IMR-90 (cell line): Measurements from ENCODE around the gene SLC16A1. TPM values are rescaled to one million over a fixed set of nuclear protein-coding genes. Genes with fewer than 3 reads are reported as not detected.

Source experiments
- ATAC-seq: fragments of 200-7000 bp; cut with Tn5 transposase; 2 replicates; pipeline ENCODE4 v1.9.1; 2020; ENCODE audit warnings: low read depth, mild to moderate bottlenecking, moderate library complexity
- BruUV-seq: library from RNA; stranded (reverse); fragments of 400-500 nt; replicated peaks from 2 replicates; lab custom pipeline; 2021; lab: Mats Ljungman, UMichigan
- CTCF ChIA-PET: fragments of 300-600 bp; formaldehyde crosslinking; extraction: SDS; loops from one replicate; lab custom pipeline; 2021; ENCODE audit warnings: antibody characterized with exemption; lab: Yijun Ruan, JAX
- POLR2A ChIA-PET: fragments of 300-600 bp; sonication (Branson Sonifier 250); formaldehyde crosslinking; loops from one replicate; lab custom pipeline; 2022; ENCODE audit warnings: antibody characterized with exemption; ENCODE audit not compliant: unreplicated experiment; lab: Charles Lee
- DNase-seq: peaks from one replicate; pipeline ENCODE4 v3.0.0; 2013
- H2AFZ ChIP-seq: replicated peaks from 2 replicates; pipeline ENCODE3; 2013; ENCODE audit warnings: low read length, mild to moderate bottlenecking; ENCODE audit not compliant: poor library complexity
- H2AK5ac ChIP-seq: 2 replicates; pipeline ENCODE4 v1.6.1; 2013; ENCODE audit warnings: low read depth, low read length, inconsistent platforms
- H2AK9ac ChIP-seq: replicated peaks from 2 replicates; pipeline ENCODE3; 2013; ENCODE audit warnings: mild to moderate bottlenecking, low read depth, low read length, moderate library complexity; ENCODE audit not compliant: poor library complexity
- H2BK120ac ChIP-seq: 2 replicates; pipeline ENCODE4 v1.6.1; 2013; ENCODE audit warnings: low read depth, low read length, inconsistent platforms
- H2BK15ac ChIP-seq: 3 replicates; pipeline ENCODE4 v1.6.1; 2013; ENCODE audit warnings: low read depth, low read length, inconsistent platforms
- H2BK20ac ChIP-seq: 2 replicates; pipeline ENCODE4 v1.6.1; 2013; ENCODE audit warnings: low read depth, mild to moderate bottlenecking, inconsistent platforms, low read length, moderate library complexity
- H2BK5ac ChIP-seq: 2 replicates; pipeline ENCODE4 v1.6.1; 2013; ENCODE audit warnings: mild to moderate bottlenecking, low read depth, low read length, inconsistent platforms; ENCODE audit not compliant: poor library complexity, severe bottlenecking
- H3K14ac ChIP-seq: replicated peaks from 2 replicates; pipeline ENCODE4 v1.6.1; 2013; ENCODE audit warnings: low read depth, low read length, inconsistent platforms
- H3K18ac ChIP-seq: 2 replicates; pipeline ENCODE4 v1.6.1; 2013; ENCODE audit warnings: low read depth, low read length, control low read depth
- H3K23ac ChIP-seq: 2 replicates; pipeline ENCODE4 v1.6.1; 2013; ENCODE audit warnings: low read depth, low read length, inconsistent platforms
- H3K27ac ChIP-seq: 2 replicates; pipeline ENCODE4 v1.5.1; 2013; ENCODE audit warnings: mild to moderate bottlenecking, control low read depth, low read length; ENCODE audit not compliant: insufficient read depth
- H3K27me3 ChIP-seq: 2 replicates; pipeline ENCODE4 v1.6.1; 2013; ENCODE audit warnings: low read length; ENCODE audit not compliant: control insufficient read depth, insufficient read depth
- H3K36me3 ChIP-seq: 2 replicates; pipeline ENCODE4 v1.6.1; 2013; ENCODE audit warnings: low read length, mixed read lengths; ENCODE audit not compliant: control insufficient read depth, insufficient read depth
- H3K4ac ChIP-seq: 2 replicates; pipeline ENCODE4 v1.6.1; 2013; ENCODE audit warnings: low read depth, low read length, inconsistent platforms
- H3K4me1 ChIP-seq: 2 replicates; pipeline ENCODE4 v1.6.1; 2013; ENCODE audit warnings: low read length, mixed read lengths; ENCODE audit not compliant: control insufficient read depth, insufficient read depth
- H3K4me2 ChIP-seq: 2 replicates; pipeline ENCODE4 v1.6.1; 2013; ENCODE audit warnings: low read depth, mild to moderate bottlenecking, control low read depth, low read length, moderate library complexity
- H3K4me3 ChIP-seq: 2 replicates; pipeline ENCODE4 v1.5.1; 2013; ENCODE audit warnings: low read depth, mild to moderate bottlenecking, control low read depth, low read length, moderate library complexity; ENCODE audit not compliant: insufficient read depth
- H3K56ac ChIP-seq: 2 replicates; pipeline ENCODE4 v1.6.1; 2013; ENCODE audit warnings: low read length, inconsistent platforms; ENCODE audit not compliant: insufficient read depth; ENCODE audit errors: extremely low read depth
- H3K79me1 ChIP-seq, 2 experiments: 2 replicates each; pipeline ENCODE4 v1.6.1; 2013; ENCODE audit warnings: low read length in 2 of 2, inconsistent platforms in 1 of 2, low read depth in 1 of 2
- H3K9ac ChIP-seq: 2 replicates; pipeline ENCODE4 v1.6.1; 2013; ENCODE audit warnings: low read depth, low read length, control low read depth
- H3K9me1 ChIP-seq: 2 replicates; pipeline ENCODE4 v1.6.1; 2013; ENCODE audit warnings: low read length, inconsistent platforms; ENCODE audit not compliant: insufficient read depth
- H3K9me3 ChIP-seq: 2 replicates; pipeline ENCODE4 v1.6.1; 2013; ENCODE audit warnings: low read length; ENCODE audit not compliant: control insufficient read depth, insufficient read depth
- H4K20me1 ChIP-seq: 2 replicates; pipeline ENCODE4 v1.6.1; 2013; ENCODE audit warnings: low read length, inconsistent platforms; ENCODE audit not compliant: insufficient read depth
- H4K5ac ChIP-seq: 2 replicates; pipeline ENCODE4 v1.6.1; 2013; ENCODE audit warnings: mild to moderate bottlenecking, low read depth, low read length, control low read depth
- H4K8ac ChIP-seq, 2 experiments: 2 replicates each; pipeline ENCODE4 v1.6.1; 2013; ENCODE audit warnings: low read depth in 2 of 2, low read length in 2 of 2, control low read depth in 1 of 2, inconsistent platforms in 1 of 2
- H4K91ac ChIP-seq: 2 replicates; pipeline ENCODE4 v1.6.1; 2013; ENCODE audit warnings: low read depth, low read length, inconsistent platforms; ENCODE audit not compliant: insufficient read depth
- CEBPB ChIP-seq: IDR thresholded peaks from 2 replicates; pipeline ENCODE4 v1.6.1; 2012; ENCODE audit warnings: low read depth, low read length, improper control_type of control experiment
- CTCF ChIP-seq: conservative IDR thresholded peaks from 2 replicates; pipeline ENCODE4 v1.5.1; 2012; ENCODE audit warnings: mild to moderate bottlenecking, low read depth, low read length, improper control_type of control experiment
- ELK1 ChIP-seq: fragments of 150-350 bp; IDR thresholded peaks from 2 replicates; pipeline ENCODE4 v1.6.1; 2016; ENCODE audit warnings: low read depth, mild to moderate bottlenecking, low read length, moderate library complexity, borderline replicate concordance
- FOS ChIP-seq: fragments of 150-350 bp; IDR thresholded peaks from 2 replicates; pipeline ENCODE4 v1.6.1; 2016; ENCODE audit warnings: low read depth, low read length
- MAFK ChIP-seq: IDR thresholded peaks from 2 replicates; pipeline ENCODE4 v1.6.1; 2012; ENCODE audit warnings: low read depth, low read length, improper control_type of control experiment
- MAZ ChIP-seq: IDR thresholded peaks from 2 replicates; pipeline ENCODE4 v1.6.1; 2012; ENCODE audit warnings: low read depth, mild to moderate bottlenecking, low read length, improper control_type of control experiment, moderate library complexity, borderline replicate concordance
- MXI1 ChIP-seq: IDR thresholded peaks from 2 replicates; pipeline ENCODE4 v1.6.1; 2012; ENCODE audit warnings: low read depth, mild to moderate bottlenecking, low read length, moderate library complexity, borderline replicate concordance
- NFE2L2 ChIP-seq: fragments of 150-350 bp; IDR thresholded peaks from 2 replicates; pipeline ENCODE4 v1.6.1; 2016; ENCODE audit warnings: low read depth, mild to moderate bottlenecking, low read length
- RAD21 ChIP-seq: IDR thresholded peaks from 2 replicates; pipeline ENCODE4 v1.6.1; 2012; ENCODE audit warnings: low read length, improper control_type of control experiment
- RFX5 ChIP-seq: IDR thresholded peaks from 2 replicates; pipeline ENCODE4 v1.8.0; 2012; ENCODE audit warnings: low read depth, mild to moderate bottlenecking, low read length, moderate library complexity
- USF2 ChIP-seq: fragments of 150-350 bp; IDR thresholded peaks from 2 replicates; pipeline ENCODE4 v1.6.1; 2017; ENCODE audit warnings: mild to moderate bottlenecking, antibody characterized with exemption, low read length, low read depth
- WGBS, 2 experiments: methylation state at CpG; one replicate each; pipeline versions ENCODE4 v1.1.5 to v1.1.7; 2013; ENCODE audit warnings: missing lambda C conversion rate in 2 of 2; ENCODE audit not compliant: insufficient read length in 1 of 2; ENCODE audit errors: extremely low coverage in 2 of 2; 5-methylcytosine and 5-hydroxymethylcytosine counted together
- dilution Hi-C: fragments of 300-500 bp; cut with HindIII; formaldehyde crosslinking; loops from one replicate; pipeline ENCODE4 v1.14.3; 2018; ENCODE audit warnings: low sequenced_read_pairs; ENCODE audit not compliant: unreplicated experiment
- in situ Hi-C: fragments of 300-500 bp; cut with MboI; formaldehyde crosslinking; loops from 3 replicates; pipeline ENCODE4 v1.14.3; 2019; ENCODE audit warnings: low sequenced_read_pairs, inconsistent platforms, mixed read lengths
- intact Hi-C: fragments of 100-400 bp; cut with micrococcal nuclease; formaldehyde crosslinking; loops from 2 replicates; pipeline ENCODE4 v1.10.0; 2022
- polyA plus RNA-seq, 3 experiments: library from polyadenylated mRNA; depleted of rRNA; stranded (reverse); fragments of >200 nt; gene quantifications; 2 replicates each; pipeline ENCODE4 v1.2.3, GENCODE V29; 2012; ENCODE audit warnings: low replicate concordance in 1 of 3
- total RNA-seq: library from RNA; depleted of rRNA; stranded (reverse); fragments of >200 nt; gene quantifications from 2 replicates; pipeline ENCODE4 v1.2.3, GENCODE V29; 2012

SLC16A1 gene
- total and polyA plus RNA-seq, 2 of the 4 experiments (the other 2 are of a cell fraction), result 32.9 to 156 TPM

- ChIA-PET CTCF (interaction anchor here (0.6 kb wide), 1 partner anchor 146 kb away, joined by 5 read pairs; no protein-coding TSS in a partner anchor), POLR2A (no interaction called here)
- BruUV-seq, result no TSS peak
- Histone ChIP-seq H2BK120ac (no peak overlapping the region), H4K20me1 (no peaks in the 10 kb centered on the region), H2AK5ac (no peak overlapping the region), H3K18ac (no peak overlapping the region), H2BK5ac (no peak overlapping the region), H2AFZ (no peak overlapping the region), H3K4me1 (peaks cover 3% of the 10 kb centered on the region; the same call in 1 of the 2 replicates), H2AK9ac (no peak overlapping the region), H3K4me3 (no peak overlapping the region), H3K79me1 (no peaks in the 10 kb centered on the region), H3K56ac (no peak overlapping the region), H2BK15ac (no peak overlapping the region), H3K27ac (no peak overlapping the region), H2BK20ac (no peak overlapping the region), H3K9ac (no peak overlapping the region), H3K27me3 (no peaks in the 10 kb centered on the region), H3K36me3 (no peaks in the 10 kb centered on the region), H3K14ac (no peak overlapping the region), H3K9me1 (no peaks in the 10 kb centered on the region; the same call in 1 of the 2 replicates), H3K4me2 (no peak overlapping the region), H3K4ac (no peak overlapping the region), H3K9me3 (no peaks in the 10 kb centered on the region), H4K8ac (no peak overlapping the region), H4K5ac (no peak overlapping the region), H3K23ac (no peak overlapping the region), H4K91ac (no peak overlapping the region)
- TF ChIP-seq MAZ (no peak), RFX5 (no peak), CEBPB (no peak), ELK1 (no peak), USF2 (no peak), RAD21 (no peak), CTCF (no peak), MAFK (no peak), MXI1 (no peak), NFE2L2 (no peak), FOS (no peak)
- in situ Hi-C loops, result no loop called here
- no peak for DNase-seq
- intact Hi-C loops, result no loop called here
- 100% methylated on average over 2 of the region's 5 CpGs; no CpG with 5 or more reads in 1 of the 2 experiments for WGBS, 2 experiments
- dilution Hi-C loops, result no loop called here
- ATAC-seq, result no peak
These were observed 84.9 kb downstream of the SLC16A1 start for GRCh38 chr1:112870887-112871646.
